ENCODE data around the gene NCK2.

DNA sequence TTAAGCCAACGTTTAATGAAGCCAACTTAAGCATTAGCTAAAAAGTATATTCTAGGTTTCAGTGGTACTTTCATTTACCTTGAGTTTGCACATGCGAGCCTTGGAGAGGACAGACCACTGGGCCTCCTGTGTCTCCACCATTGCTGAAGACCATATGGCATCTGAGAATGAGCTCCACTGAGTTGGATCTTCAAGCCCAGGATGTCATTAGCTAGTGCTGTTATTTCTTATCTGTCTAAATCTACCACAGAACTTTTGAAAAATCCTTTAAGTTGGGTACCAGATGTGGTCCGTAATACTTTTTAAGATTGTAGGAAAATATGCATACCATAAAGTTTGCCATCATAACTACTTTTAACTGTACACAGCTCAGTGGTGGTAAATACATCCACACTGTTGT lies 161.8 kb downstream of the NCK2 start:
- TF ChIP-seq CTCF (IDR thresholded peaks at IDR 0.05) (no peak), POLR2A (IDR thresholded peaks at IDR 0.05; ENCODE audit: low read depth) (no peak), POLR2AphosphoS5 (IDR thresholded peaks at IDR 0.05) (no peak)
